ENCODE results near the gene MEX3A.
A peak's percentile ranks its signal among the peaks of the same experiment; 100 is the strongest.
"Not testable (repeated sequence)": the region's sequence is repeated elsewhere in the genome, so short reads cannot be mapped to it uniquely, and the experiment has no call there.

Gene MEX3A, protein sequence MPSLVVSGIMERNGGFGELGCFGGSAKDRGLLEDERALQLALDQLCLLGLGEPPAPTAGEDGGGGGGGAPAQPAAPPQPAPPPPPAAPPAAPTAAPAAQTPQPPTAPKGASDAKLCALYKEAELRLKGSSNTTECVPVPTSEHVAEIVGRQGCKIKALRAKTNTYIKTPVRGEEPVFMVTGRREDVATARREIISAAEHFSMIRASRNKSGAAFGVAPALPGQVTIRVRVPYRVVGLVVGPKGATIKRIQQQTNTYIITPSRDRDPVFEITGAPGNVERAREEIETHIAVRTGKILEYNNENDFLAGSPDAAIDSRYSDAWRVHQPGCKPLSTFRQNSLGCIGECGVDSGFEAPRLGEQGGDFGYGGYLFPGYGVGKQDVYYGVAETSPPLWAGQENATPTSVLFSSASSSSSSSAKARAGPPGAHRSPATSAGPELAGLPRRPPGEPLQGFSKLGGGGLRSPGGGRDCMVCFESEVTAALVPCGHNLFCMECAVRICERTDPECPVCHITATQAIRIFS

DNA sequence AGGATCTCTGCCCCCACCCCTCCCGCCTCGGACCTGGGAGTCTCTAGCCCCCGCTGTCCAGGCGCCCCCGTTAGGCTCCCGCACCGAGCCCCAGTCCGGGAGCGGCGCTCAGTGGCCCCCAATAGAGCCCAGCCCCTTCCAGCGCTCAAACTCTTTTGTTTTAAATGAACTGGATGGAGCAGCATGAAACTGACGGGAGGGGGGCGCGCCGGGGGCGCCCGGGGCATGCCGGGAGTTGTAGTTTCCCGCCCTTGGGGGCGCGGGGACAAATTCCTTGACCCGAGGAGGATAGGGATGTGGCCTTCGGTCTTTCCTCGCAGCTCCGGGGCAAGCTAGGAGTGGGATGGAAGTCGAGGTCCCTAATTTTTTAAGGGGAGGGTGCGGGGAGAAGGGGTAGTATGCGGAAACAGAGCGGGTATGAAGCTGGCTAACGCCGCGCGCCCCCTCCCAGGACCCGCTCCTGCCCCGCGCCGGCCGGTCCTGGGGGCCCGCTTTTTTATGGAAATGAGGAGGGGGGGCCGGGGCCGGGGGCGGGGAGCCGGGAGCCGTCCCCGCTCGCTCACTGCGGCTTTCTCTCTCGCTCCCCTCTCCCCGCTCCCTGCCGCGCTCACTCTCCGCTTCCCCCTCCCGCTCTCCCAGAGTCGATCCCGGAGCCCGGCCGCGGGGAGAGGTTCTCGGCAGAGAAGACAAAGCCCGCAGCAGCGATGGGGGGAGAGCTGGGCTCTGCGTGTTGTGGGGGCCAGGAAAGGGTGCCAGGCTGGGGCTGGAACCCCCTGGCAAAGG lies at the start of gene MEX3A:
TSS of gene MEX3A (minus strand) at position 157 of the 783 bp plus-strand sequence. CDS start 467 bp downstream, outside the sequence.
- peak; percentile 87 for DNase-seq

DNA sequence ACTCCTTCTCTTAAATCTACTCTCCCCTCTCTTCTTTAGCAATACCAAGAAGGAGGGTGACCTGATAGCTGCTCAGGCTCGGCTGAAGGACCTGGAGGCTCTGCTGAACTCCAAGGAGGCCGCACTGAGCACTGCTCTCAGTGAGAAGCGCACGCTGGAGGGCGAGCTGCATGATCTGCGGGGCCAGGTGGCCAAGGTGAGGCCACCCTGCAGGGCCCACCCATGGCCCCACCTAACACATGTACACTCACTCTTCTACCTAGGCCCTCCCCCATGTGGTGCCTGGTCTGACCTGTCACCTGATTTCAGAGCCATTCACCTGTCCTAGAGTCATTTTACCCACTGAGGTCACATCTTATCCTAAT lies 48.3 kb upstream of the MEX3A start:
- DNase-seq: no peak

DNA sequence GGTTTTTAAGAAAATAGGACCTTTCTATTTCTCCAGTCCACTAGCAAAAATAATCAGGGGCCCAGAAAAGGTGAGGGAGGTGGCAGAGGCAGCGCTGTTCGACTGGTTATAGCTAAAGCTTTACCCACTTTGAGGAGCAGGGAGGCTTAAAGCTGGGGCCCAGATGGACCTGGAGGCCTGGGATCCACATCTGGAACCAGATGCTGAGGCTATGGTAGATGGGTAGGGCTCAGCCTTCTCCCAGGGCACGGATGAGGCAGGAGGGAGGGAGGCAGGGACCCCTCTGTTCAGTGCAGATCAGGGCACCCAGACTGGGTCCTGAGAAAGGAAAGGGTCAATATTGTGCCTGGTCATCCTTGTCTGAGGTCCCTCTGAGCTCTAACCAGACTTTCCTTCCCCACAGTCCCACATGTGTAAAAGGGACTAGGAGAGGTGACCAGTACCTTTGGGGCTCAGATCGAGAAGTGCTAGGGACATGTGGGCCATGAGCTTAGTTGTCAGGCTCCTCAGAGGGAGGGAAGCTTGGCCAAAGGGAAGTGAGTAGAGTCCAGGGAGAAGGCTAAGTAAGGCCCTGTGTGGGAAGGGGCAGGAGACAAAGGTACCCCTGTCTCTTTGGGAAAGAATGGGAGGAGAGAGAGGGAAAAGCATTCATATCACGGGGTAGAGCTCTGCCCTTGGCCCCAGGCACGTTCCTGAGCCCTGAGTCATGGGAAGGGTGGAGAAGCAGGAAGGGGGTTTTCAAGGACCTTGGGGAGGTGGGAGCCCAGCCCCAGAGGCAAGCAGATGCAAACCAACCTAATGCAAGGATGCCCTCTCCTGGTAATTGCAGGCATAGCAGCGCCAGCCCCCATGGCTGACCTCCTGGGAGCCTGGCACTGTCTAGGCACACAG lies 47.7 kb upstream of the MEX3A start:
- peak; percentile 84 for DNase-seq

DNA sequence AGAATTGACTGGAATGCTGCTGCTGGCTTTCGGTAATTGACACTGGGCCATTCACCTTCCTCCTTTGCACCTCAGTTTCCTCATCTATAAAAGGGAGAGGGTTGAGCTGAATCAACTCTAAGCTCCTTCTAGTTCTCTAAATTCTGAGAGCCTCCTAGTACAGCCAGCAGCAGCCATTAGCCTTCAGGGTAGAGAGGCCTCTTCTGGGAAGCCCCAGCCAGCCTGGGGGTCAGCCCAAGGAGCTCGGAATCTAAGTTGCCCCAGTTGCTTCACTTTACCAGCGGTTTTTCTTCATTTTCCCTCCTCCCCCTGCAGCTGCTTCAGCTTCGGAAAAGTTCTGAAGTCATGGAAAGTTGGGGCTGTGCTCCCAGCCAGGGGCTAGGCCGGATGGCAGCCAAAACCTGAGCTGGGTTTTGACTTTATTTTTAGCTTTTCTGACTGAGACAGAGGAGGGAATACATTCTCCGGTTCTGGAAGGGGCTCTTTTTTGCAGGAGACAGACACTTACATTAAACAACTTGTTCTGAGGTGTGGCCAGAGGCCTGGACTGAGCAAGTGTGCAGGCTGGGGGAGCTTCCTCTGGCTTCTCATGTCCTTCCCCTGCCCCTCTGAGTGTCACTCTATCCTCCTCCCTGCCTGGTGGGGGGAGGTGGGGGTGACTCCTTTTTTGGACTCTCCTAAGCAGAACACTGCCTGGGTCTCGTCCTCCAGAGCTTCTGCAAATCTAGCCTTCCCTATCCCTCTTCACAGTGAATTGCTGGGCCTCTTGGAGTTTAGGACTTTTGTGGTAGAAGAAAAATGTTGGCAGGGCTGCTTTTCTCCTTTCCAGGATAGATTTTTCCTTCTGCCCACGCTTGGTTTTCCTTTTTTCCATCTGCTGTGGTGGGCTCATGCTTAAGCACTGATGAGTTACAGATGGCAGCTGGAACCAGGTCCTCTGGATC lies 46.7 kb upstream of the MEX3A start:
- no peak for DNase-seq

DNA sequence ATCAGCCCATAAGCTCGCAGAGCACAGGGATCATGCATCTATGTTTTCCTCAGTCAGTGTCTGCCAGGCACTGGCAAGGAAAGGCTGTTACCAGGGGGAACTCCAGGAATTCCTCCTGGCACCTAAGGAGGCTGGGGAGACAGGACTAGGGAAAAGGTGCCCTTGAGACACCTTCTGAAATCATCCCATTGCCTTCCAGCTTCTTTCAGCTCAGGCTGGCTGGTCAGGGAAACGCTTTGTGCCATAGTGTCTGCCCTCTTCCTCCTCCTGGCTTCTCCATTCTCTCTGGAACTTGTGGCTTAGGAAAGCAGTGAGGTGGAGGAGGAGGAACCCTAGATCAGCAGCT lies 46.0 kb upstream of the MEX3A start:
- no peak for DNase-seq

DNA sequence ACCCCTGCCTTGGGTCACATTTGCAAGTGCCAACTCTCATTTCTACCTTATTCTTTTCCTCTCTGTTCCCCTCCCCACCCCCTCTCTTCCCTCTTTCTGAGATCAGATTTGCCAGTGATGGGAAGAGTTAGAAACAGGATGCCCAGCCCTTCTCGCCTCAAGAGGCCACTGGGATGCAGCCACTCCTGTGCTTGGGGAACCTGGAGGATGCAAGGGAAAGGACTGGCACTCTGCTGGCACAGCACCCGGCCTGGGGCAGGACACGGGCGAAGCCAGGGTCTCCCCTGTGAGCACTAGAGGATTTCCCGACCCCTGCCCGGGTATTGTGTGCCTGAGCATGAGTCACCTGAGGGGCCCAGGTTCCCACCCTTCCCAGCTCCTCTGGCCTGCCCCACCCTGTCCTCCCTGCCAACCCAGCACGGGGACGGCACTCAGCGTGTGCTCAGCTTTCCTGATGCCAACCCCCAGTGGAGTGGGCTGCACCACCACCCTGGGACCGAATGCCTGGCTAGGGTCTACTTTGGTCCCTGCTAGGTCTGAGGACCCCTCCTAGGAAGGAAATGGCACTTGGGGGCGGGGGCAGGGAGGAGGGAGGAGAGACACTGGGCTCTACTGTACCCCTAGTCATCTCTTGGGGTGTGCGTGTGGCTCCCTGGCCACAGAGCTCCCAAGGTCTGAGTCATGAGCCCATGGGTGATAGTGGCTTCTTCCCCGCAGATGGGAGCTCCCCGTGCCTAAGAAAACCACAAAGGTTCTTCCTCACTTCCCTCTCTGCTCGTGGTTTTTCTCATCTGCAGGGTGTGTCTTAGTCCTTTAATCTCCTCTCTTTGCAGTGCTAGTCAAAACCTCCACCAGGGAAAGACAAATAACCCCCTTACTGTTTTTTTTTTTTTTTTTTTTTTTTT lies 44.6 kb upstream of the MEX3A start:
- peak; percentile 98 for DNase-seq

DNA sequence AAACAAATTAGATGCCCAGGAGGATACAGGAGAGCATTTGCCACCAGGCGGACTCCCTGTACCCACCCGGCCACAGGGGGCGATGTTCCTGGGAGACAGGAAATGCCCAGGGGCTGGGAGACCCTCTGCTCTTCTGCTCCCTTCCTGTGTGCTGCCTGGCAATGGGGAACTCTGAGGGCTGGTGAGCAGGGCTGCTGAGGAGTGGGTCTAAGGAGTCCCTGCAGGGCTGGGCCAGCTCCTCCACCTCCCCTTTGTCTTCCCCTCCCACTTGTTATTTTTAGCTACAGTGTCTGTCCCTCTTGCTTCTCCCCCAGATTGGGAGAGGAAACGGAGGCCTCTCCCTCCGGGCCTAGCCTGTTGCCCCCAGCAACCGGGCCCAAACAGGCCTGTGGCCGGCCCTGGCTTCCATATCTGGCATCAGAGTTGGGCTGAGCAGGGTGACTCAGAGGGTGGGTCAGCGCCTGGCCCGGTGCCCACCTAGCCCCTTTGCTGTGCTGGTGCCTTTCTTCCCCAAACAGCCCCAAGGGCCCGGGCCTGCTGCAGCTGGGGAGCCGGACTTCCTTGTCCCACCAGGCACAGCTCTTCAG lies 43.9 kb upstream of the MEX3A start:
- DNase-seq: peak; percentile 98

DNA sequence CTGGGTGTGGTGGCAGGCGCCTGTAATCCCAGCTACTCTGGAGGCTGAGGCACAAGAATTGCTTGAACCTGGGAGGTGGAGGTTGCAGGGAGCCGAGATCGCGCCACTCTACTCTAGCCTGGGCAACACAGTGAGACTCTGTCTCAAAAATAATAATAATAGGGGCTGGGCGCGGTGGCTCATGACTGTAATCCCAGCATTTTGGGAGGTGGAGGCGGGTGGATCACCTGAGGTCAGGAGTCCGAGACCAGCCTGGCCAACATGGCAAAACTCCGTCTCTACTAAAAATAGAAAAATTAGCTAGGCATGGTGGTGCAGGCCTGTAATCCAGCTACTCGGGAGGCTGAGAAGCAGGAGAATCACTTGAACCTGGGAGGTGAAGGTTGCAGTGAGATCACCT lies 43.3 kb upstream of the MEX3A start:
- DNase-seq: not testable (repeated sequence)

DNA sequence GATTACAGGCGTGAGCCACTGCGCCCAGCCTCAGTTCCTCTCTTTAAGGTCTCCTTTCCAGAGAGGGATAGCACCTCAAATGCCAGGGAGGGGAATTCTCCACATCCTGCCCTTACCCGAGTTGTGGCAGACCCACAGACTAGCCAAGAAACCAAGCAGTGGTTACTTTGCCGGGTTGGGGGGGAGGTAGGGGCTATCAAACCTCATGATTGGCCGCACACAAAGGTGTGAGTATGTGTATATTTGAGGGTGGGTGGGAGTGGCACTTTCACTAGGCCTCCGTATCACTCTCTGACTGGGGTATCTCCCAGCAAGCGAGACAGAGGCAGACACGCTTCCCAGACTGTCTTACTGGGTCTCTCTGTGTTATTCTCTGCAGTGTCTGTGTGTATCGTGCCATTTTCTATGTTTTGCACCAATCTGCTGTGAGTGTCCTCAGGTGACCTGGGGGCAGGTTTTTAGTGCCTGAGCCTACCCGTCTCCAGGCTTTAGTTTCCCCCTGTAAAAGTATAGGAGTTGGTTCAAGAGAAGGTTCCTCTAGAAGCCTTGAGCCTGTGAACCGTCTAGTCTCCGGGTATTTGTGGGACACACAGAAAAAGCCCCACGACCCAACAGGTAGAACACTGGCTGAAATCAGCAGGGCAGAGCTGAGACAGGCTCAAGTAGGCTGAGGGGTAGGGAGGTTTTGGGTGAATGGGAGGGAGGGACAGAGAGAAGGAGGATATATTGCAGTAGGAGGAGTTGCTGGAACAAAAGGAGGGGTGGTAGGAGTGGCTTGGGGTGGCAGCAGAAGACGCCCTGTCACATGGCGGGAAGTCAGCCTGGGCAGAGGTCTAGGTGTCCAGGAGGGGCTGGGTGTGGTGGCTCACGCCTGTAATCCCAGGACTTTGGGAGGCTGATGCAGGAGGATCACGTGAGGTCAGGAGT lies 42.6 kb upstream of the MEX3A start:
- DNase-seq: peak; percentile 85

DNA sequence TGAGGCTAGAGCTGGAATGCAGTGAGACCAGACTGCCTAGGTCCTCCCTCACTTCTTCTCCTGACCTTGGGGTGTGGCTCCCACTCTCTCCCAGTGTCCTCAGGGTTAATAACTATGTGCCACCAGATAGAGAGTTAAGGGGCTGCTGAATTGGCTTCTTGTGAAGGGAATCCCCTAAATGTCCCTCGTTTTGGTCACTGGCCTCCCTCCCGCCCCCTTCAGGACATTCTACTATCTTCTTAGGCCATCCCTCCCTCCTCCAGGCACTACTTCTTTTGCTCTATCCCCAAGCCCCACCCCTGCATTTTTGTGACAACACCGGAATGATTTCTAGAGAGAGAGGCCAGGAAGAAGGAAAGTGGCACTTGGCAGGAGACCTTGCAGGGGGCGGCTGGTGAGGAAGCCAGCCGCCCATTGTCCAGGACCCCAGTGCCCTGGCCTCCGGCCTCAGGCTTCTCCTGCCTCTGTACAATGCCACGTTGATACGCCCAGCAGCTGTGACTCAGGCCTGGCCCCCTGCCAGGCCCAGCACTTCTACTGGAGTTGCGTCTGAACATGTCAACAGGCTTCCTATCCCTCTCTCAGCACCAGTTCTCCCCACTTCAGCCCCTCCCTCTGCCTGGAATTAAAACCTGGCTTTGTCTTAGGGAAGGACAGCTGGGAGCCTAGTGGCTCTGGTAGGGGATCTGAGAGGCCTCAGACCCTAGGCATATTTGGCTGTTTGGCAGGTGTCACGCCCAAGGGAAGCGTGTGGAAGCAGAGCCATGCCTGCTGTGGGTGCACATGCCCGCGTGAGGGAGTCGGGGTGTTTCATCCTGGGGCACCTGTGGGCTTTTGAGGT lies 41.3 kb upstream of the MEX3A start:
- DNase-seq: peak; percentile 94

DNA sequence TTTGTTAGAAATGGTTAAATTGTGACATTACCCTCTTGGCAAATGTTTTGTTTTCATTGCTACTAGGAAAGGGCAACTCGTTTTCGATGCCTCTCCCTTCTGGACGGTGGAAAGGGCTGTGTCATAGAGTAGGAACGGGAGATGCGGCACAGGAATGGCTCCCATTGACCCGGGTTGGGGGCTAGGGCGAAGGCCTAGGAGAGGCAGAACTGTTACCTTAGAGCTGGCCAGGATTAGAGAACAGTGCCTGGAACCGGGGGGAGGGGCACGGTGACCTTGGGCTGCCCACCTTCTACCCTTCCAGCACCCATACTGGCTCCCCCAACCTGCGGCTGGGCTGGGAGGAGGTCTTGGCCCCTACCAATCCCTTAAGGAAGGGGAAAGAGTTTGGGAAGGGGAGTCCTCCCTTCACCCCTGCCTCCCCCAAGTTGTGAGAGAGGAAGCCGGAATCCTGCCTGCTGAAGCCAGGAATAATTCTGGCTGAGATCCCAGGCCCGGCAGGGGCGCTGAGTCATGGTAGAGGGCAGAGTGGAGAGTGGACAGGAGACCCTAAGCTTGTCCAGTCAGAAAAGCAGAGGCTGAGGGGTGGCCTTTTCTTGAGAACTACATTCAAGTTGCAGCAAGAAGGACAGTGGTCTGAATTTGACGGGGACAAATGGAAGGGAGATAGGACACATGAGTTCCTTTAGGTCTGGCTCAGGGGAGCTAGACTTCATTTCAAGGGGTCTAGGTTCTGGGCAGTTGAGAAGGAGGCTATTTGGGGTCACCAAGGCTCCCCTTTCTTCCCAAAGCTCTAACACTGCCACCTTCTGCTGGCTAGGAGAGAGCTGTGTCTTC lies 40.5 kb upstream of the MEX3A start:
- no peak for DNase-seq

DNA sequence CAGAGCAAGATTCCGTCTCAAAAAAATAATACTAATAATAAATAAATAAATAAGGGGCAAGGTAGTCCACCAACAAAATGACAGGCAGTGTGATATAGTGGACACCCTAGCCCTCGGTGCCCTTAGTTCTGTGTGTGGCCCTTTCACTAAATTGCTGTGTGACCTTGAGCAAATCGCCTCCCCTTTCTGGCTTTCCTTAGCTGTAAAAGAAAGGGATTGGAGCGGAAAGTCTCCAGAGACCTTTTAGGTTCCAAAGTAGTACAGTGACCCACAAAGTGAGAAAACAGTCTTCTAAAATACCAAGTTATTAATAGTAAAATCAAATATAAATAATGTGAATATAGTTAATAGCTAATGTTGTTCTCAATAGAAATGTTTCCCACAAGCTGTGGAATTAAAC lies 39.8 kb upstream of the MEX3A start:
- DNase-seq: no peak

DNA sequence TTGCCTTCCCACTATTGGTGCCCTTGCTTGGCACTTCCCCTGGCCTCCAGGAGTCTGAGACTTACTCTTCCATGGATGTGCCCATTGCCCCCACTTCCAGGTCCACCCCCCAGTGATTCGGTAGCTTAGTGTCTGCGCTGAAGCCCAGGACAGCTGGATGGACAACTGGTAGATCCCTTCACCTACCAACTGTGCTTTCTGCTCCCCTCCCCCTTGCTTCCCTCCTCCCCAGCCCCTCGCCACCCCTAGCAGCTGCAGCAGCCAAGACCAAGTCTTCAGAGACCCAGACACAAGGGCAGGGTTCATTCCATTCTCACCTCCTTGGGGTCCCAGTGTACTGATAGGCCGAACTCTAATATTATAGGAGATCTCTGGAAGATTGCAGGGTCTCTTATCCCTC lies 39.2 kb upstream of the MEX3A start:
- DNase-seq: no peak

DNA sequence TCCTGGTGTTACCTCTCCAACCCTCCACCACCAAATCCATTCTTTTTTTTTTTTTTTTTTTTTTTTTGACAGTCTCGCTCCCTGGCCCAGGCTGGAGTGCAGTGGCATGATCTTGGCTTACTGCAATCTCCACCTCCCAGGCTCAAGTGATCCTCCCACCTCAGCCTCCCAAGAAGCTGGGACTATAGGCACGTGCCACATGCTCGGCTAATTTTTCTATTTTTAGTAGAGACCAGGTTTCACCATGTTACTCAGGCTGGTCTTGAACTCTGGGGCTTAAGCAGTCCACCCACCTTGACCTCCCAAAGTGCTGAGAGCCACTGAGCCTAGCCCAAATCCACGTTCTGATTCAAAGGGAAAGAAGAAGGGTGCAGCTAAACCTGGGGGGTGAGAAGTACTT lies 38.7 kb upstream of the MEX3A start:
- DNase-seq: not testable (repeated sequence)

DNA sequence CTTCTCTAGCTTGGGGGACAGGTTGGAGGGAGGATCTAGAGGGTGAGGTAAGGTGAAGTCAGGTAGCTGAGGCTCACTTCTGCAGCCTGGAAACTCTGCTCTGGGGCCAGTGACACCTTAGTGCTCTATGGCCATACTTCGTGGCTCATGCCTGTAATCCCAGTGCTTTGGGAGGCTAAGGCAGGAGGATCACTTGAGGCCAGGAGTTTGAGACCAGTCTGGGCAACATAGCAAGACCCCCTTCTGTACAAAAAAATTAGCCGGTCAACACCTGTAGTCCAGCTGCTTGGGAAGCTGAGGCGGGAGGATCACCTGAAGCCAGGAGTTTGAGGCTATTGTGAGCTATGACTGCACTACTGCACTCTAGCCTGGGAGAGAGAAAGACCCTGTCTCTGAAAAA lies 38.1 kb upstream of the MEX3A start:
- no peak for DNase-seq

DNA sequence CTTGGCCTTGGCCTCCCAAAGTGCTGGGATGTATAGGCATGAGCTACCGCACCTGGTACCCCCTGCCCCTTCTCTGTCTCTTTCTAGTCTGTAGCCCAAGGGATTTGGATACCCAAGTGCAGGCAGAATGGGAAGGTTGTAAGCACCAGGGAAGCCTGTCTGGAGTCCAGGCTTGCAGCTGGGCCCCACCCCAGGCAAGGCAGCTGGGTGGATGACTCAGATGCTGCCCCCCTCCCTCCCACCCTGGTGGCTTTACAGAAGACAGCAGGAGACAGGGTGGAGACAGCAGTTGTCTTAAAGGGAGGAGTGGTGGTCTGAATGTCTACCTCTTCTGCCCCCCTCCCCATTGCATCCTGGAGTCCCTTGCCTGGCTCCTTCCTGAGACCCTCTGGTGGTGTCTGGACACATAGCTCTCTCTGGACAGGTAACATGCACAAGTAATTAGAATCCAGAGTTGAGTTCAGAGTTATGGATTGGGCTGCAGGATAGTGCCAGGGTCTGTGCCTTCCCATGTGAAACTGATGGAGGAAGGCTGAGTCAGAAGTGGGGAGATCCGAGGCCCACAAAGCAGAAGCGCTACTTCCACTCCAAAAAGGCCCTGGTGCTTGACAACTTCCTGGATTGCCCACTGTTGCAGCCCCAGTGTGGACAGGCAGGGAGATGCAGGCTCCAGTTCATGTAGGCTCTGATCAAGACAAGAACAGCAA lies 37.4 kb upstream of the MEX3A start:
- DNase-seq: peak; percentile 75
